Gastrocnemius medialis (tissue), 4 donors: ENCODE results near the gene MCRIP2. TPM values are rescaled to one million over a fixed set of nuclear protein-coding genes. Genes with fewer than 3 reads are reported as not detected.

ENCODE experiments used
- ATAC-seq, 2 donors: fragments of 150-250 bp; one replicate each; pipeline ENCODE4 v1.9.1; 2016
- DNase-seq, 2 donors: peaks; one replicate each; pipeline ENCODE4 v3.0.0-alpha.2; 2019
- H3K27ac ChIP-seq, 4 donors: fragments of 200-600 bp; sonication (generic); 1 replicate in 1 of 4; 2 replicates in 3 of 4; pipeline ENCODE4 v1.5.1; 2016 to 2018; ENCODE audit warnings: mild to moderate bottlenecking in 2 of 4, moderate library complexity in 1 of 4
- H3K27me3 ChIP-seq, 3 donors: fragments of 200-600 bp; sonication (generic) in 2 of 3; 1 replicate in 1 of 3; 2 replicates in 2 of 3; pipeline versions ENCODE4 v1.5.1 to v1.6.0; 2016 to 2019; ENCODE audit warnings: mild to moderate bottlenecking in 1 of 3, moderate library complexity in 1 of 3
- H3K36me3 ChIP-seq, 2 donors: fragments of 200-600 bp; sonication (generic) in 1 of 2; one replicate each; pipeline ENCODE4 v1.5.1; 2017 to 2018
- H3K4me1 ChIP-seq, 2 donors: fragments of 200-600 bp; sonication (generic) in 1 of 2; one replicate each; pipeline ENCODE4 v1.5.1; 2016 to 2017; ENCODE audit warnings: mild to moderate bottlenecking in 2 of 2
- H3K4me3 ChIP-seq, 4 donors: fragments of 200-600 bp; sonication (generic) in 3 of 4; 1 replicate in 1 of 4; 2 replicates in 3 of 4; pipeline ENCODE4 v1.5.1; 2016 to 2019; ENCODE audit warnings: mild to moderate bottlenecking in 2 of 4
- H3K9me3 ChIP-seq, 3 donors: fragments of 200-600 bp; sonication (generic) in 2 of 3; 1 replicate in 1 of 3; 2 replicates in 2 of 3; pipeline ENCODE4 v1.5.1; 2016 to 2019
- CTCF ChIP-seq, 5 experiments: fragments of 450-650 bp in 3 of 5; fragments of 200-600 bp in 2 of 5; sonication (generic) in 2 of 5; IDR thresholded peaks in 4 of 5; conservative IDR thresholded peaks in 1 of 5; 1 replicate in 4 of 5; 2 replicates in 1 of 5; pipeline ENCODE4 v1.5.1; 2016 to 2019; ENCODE audit warnings: antibody characterized with exemption in 5 of 5, mild to moderate bottlenecking in 3 of 5, moderate library complexity in 3 of 5
- POLR2A ChIP-seq, 2 donors: fragments of 450-650 bp; IDR thresholded peaks; one replicate each; pipeline ENCODE4 v1.6.1; 2017; ENCODE audit warnings: antibody characterized with exemption in 2 of 2, mild to moderate bottlenecking in 2 of 2, moderate library complexity in 2 of 2
- in situ Hi-C, 4 donors: fragments of 200-750 bp; cut with MboI; loops; one replicate each; pipeline versions ENCODE4 v1.15.0 to v1.8.0; 2017; ENCODE audit warnings: low sequenced_read_pairs in 4 of 4
- intact Hi-C: fragments of 100-400 bp; cut with DNase I; formaldehyde crosslinking; loops from one replicate; pipeline ENCODE4 v1.15.1; 2023; ENCODE audit warnings: low total_unique reads
- total RNA-seq, 4 donors: library from RNA; depleted of rRNA; stranded (reverse); fragments of >200 nt; gene quantifications; one replicate each; pipeline versions ENCODE4 v1.1.0 to v1.2.3, GENCODE V29; 2016

Gene MCRIP2
- total RNA-seq, 4 donors from 2014 or later: 59.6 to 155 (median 114) TPM

DNA sequence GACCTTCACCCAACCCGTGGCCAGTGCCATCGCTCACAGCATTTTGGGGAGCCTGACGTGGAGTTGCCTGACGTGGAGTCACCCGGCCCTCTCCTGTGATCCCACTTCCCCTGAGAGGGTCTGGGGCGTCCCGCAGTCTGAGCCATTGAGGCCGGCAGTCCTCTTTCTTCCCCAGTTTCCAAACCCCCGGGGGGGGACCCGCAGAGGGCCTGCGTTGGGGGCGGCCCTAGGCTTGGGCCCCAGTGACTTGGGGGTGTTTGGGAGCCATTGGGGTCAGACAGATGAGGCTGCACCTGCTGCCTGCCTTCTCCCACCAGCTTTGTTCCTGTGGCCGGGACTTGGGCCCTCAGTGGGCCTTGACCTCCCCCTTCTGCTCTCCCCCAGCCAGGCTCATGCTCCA is 28.0 kb downstream of the MCRIP2 start:
- Histone ChIP-seq H3K36me3 (peaks cover 0 to 46% of the 10 kb centered on the region in 2 donors), H3K27me3 (no peaks in the 10 kb centered on the region), H3K4me1 (peaks cover 7 to 18% of the 10 kb centered on the region in 2 donors), H3K4me3 (no peak overlapping the region), H3K27ac (no peak overlapping the region), H3K9me3 (no peaks in the 10 kb centered on the region)
- TF ChIP-seq CTCF (IDR thresholded peaks at IDR 0.05 in 4 of 5, conservative IDR thresholded peaks at IDR 0.05 in 1 of 5): no peak
- no peak for TF ChIP-seq POLR2A (IDR thresholded peaks at IDR 0.05)
- in situ Hi-C loops: no loop called here
- DNase-seq (no peak), ATAC-seq (no peak)
- intact Hi-C loops: no loop called here

GRCh38 chr16:670485-671352 is 29.1 kb downstream of the MCRIP2 start:
- Histone ChIP-seq H3K27ac (no peak overlapping the region), H3K4me3 (no peak overlapping the region), H3K4me1 (peaks cover 7 to 18% of the 10 kb centered on the region in 2 donors), H3K9me3 (no peaks in the 10 kb centered on the region), H3K36me3 (peaks cover 0 to 46% of the 10 kb centered on the region in 2 donors), H3K27me3 (no peaks in the 10 kb centered on the region)
- in situ Hi-C loops: no loop called here
- intact Hi-C loops: no loop called here
- DNase-seq (no peak), ATAC-seq (no peak)
- no peak for TF ChIP-seq POLR2A (IDR thresholded peaks at IDR 0.05)
- no peak for TF ChIP-seq CTCF (IDR thresholded peaks at IDR 0.05 in 4 of 5, conservative IDR thresholded peaks at IDR 0.05 in 1 of 5)

- Histone ChIP-seq H3K9me3 (no peaks in the 10 kb centered on the region), H3K27me3 (no peaks in the 10 kb centered on the region), H3K36me3 (peaks cover 0 to 46% of the 10 kb centered on the region in 2 donors), H3K4me3 (no peak overlapping the region), H3K4me1 (peaks cover 7 to 18% of the 10 kb centered on the region in 2 donors), H3K27ac (no peak overlapping the region)
- DNase-seq (no peak), ATAC-seq (no peak)
- in situ Hi-C loops: no loop called here
- TF ChIP-seq CTCF (IDR thresholded peaks at IDR 0.05 in 4 of 5, conservative IDR thresholded peaks at IDR 0.05 in 1 of 5): no peak
- no peak for TF ChIP-seq POLR2A (IDR thresholded peaks at IDR 0.05)
- intact Hi-C loops: no loop called here
Observed at GRCh38 chr16:671353-672131, 29.9 kb downstream of the MCRIP2 start.

DNA sequence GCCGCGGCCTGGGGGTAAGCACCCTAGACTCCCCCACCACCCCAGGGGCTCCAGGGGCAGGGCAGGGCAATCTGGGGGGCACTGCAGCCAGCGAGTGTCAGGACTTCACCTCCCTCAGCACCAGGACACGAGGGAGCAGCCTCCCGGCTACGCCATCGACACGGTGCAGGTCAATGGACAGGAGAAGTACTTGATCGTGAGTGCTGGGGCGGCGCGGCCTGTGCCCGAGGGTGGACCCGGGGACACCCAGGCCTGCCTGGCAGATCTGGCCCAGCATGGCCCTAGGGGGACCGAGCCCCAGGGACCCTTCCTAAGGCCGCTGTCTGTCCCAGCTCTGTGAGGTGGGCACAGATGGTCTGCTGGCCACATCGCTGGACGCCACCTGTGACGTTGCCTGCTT is 30.7 kb downstream of the MCRIP2 start:
- Histone ChIP-seq H3K4me1 (peaks cover 7 to 16% of the 10 kb centered on the region in 2 donors), H3K27ac (no peak overlapping the region), H3K9me3 (no peaks in the 10 kb centered on the region), H3K36me3 (peaks cover 0 to 46% of the 10 kb centered on the region in 2 donors), H3K27me3 (no peaks in the 10 kb centered on the region), H3K4me3 (no peak overlapping the region)
- TF ChIP-seq POLR2A (IDR thresholded peaks at IDR 0.05): no peak
- no peak for TF ChIP-seq CTCF (IDR thresholded peaks at IDR 0.05 in 4 of 5, conservative IDR thresholded peaks at IDR 0.05 in 1 of 5)
- ATAC-seq (no peak), DNase-seq (no peak)
- in situ Hi-C loops: no loop called here
- intact Hi-C loops: no loop called here
